Spleen (tissue), 11 donors: ENCODE results near the gene MPHOSPH10. TPM values are rescaled to one million over a fixed set of nuclear protein-coding genes. Genes with fewer than 3 reads are reported as not detected.
"Not testable (repeated sequence)": the region's sequence is repeated elsewhere in the genome, so short reads cannot be mapped to it uniquely, and the experiment has no call there.

Experiments
- DNase-seq: peaks from one replicate; pipeline ENCODE4 v3.0.0-alpha.2; 2020
- H3K27ac ChIP-seq, 8 donors: fragments of 200-600 bp; sonication (generic) in 7 of 8; 1 replicate in 4 of 8; 2 replicates in 4 of 8; pipeline versions ENCODE4 v1.5.0 to v1.8.0; 2016 to 2021; ENCODE audit warnings: inconsistent platforms in 4 of 8, mild to moderate bottlenecking in 4 of 8, moderate library complexity in 1 of 8
- H3K27me3 ChIP-seq, 7 donors: fragments of 200-600 bp; sonication (generic) in 6 of 7; replicated peaks in 1 of 7; 1 replicate in 4 of 7; 2 replicates in 3 of 7; pipeline versions ENCODE4 v1.5.0 to v1.8.0; 2016 to 2021; ENCODE audit warnings: inconsistent platforms in 3 of 7, mild to moderate bottlenecking in 1 of 7
- H3K36me3 ChIP-seq, 6 donors: fragments of 200-600 bp; sonication (generic) in 5 of 6; 1 replicate in 4 of 6; 2 replicates in 2 of 6; pipeline versions ENCODE4 v1.5.0 to v1.8.0; 2016 to 2021; ENCODE audit warnings: inconsistent platforms in 2 of 6
- H3K4me1 ChIP-seq, 6 donors: fragments of 200-600 bp; sonication (generic) in 5 of 6; 1 replicate in 3 of 6; 2 replicates in 3 of 6; pipeline versions ENCODE4 v1.5.0 to v1.8.0; 2016 to 2021; ENCODE audit warnings: inconsistent platforms in 3 of 6
- H3K4me3 ChIP-seq, 8 donors: fragments of 200-600 bp; sonication (generic) in 7 of 8; 1 replicate in 4 of 8; 2 replicates in 4 of 8; pipeline versions ENCODE4 v1.5.0 to v1.8.0; 2016 to 2021; ENCODE audit warnings: inconsistent platforms in 4 of 8, mild to moderate bottlenecking in 4 of 8, moderate library complexity in 2 of 8
- H3K9me3 ChIP-seq, 8 donors: fragments of 200-600 bp; sonication (generic) in 7 of 8; 1 replicate in 4 of 8; 2 replicates in 4 of 8; pipeline versions ENCODE4 v1.5.0 to v1.8.0; 2016 to 2021; ENCODE audit warnings: inconsistent platforms in 4 of 8
- POLR2A ChIP-seq, 3 donors: fragments of 450-650 bp; IDR thresholded peaks; one replicate each; pipeline ENCODE4 v1.5.1; 2017; ENCODE audit warnings: antibody characterized with exemption in 3 of 3, mild to moderate bottlenecking in 1 of 3
- POLR2AphosphoS5 ChIP-seq, 3 donors: sonication (generic); formaldehyde crosslinking; IDR thresholded peaks; one replicate each; pipeline ENCODE4 v1.5.1; 2017; ENCODE audit warnings: antibody characterized with exemption in 3 of 3
- WGBS, 5 donors: extraction: QIAGEN DNeasy Blood & Tissue Kit in 3 of 5; methylation state at CpG; one replicate each; pipeline versions ENCODE4 v1.1.5 to v1.1.7; 2013 to 2018; 5-methylcytosine and 5-hydroxymethylcytosine counted together
- intact Hi-C: fragments of 100-400 bp; cut with DNase I; formaldehyde crosslinking; loops from one replicate; pipeline ENCODE4 v1.15.0; 2023; ENCODE audit warnings: low total_unique reads
- polyA plus RNA-seq, 3 donors: library from polyadenylated mRNA; stranded (reverse); fragments of 200-250 nt; gene quantifications; one replicate each; pipeline ENCODE4 v1.2.1, GENCODE V29; 2013
- total RNA-seq, 7 donors: library from RNA; depleted of rRNA in 3 of 7; stranded (reverse); fragments of >200 nt in 3 of 7; fragmentation: NEBNext Ultra II Directional in 4 of 7; extraction: Animal tissue kit (Norgen Biotek cat#: 25700) in 4 of 7; gene quantifications; one replicate each; pipeline versions ENCODE4 v1.1.0 to v1.2.1, GENCODE V29; 2016 to 2021
- TF ChIP-seq, protein P1 (sequence below), 11 experiments: fragments of 200-600 bp in 7 of 11; fragments of 450-650 bp in 4 of 11; sonication (generic) in 4 of 11; IDR thresholded peaks in 8 of 11; conservative IDR thresholded peaks in 3 of 11; 1 replicate in 7 of 11; 2 replicates in 4 of 11; pipeline versions ENCODE4 v1.4.0 to v1.8.0; 2016 to 2021; ENCODE audit warnings: antibody characterized with exemption in 11 of 11, inconsistent platforms in 4 of 11, mild to moderate bottlenecking in 1 of 11
- donor health status: healthy with polysubstance abuse.
- donor health status: DM: no; HTN: no; CAD: no; lungs with moderate emphysema.
- donor health status: DM: no; HTN: no; CAD: no.
- donor health status: Bipolar disorder and iron deficiency.
- donor health status: healthy.
- donor health status: DM: no; HTN: no; CAD: no.
- donor health status: DM: yes; HTN: yes; CAD: no.

Gene MPHOSPH10
- total and polyA plus RNA-seq, 10 donors, result 20.3 to 35.2 (median 24.2) TPM

- 55 to 83% (median 75%) methylated on average over 3 of the region's 3 CpGs for WGBS, 5 donors
- Histone ChIP-seq H3K36me3 (no peaks in the 10 kb centered on the region), H3K9me3 (no peaks in the 10 kb centered on the region), H3K27me3 (no peaks in the 10 kb centered on the region), H3K27ac (no peak overlapping the region), H3K4me3 (no peak overlapping the region), H3K4me1 (no peaks in the 10 kb centered on the region)
- TF ChIP-seq POLR2AphosphoS5 (IDR thresholded peaks at IDR 0.05) (no peak), POLR2A (IDR thresholded peaks at IDR 0.05) (no peak)
- TF ChIP-seq, protein P1, sequence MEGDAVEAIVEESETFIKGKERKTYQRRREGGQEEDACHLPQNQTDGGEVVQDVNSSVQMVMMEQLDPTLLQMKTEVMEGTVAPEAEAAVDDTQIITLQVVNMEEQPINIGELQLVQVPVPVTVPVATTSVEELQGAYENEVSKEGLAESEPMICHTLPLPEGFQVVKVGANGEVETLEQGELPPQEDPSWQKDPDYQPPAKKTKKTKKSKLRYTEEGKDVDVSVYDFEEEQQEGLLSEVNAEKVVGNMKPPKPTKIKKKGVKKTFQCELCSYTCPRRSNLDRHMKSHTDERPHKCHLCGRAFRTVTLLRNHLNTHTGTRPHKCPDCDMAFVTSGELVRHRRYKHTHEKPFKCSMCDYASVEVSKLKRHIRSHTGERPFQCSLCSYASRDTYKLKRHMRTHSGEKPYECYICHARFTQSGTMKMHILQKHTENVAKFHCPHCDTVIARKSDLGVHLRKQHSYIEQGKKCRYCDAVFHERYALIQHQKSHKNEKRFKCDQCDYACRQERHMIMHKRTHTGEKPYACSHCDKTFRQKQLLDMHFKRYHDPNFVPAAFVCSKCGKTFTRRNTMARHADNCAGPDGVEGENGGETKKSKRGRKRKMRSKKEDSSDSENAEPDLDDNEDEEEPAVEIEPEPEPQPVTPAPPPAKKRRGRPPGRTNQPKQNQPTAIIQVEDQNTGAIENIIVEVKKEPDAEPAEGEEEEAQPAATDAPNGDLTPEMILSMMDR (IDR thresholded peaks at IDR 0.05 in 8 of 11, conservative IDR thresholded peaks at IDR 0.05 in 3 of 11), result no peak
- intact Hi-C loops, result no loop called here
- no peak for DNase-seq
These were observed 36.4 kb downstream of the MPHOSPH10 start for GRCh38 chr2:71166812-71167211.

- 45 to 80% (median 71%) methylated on average over 1 of the region's 1 CpG for WGBS, 5 donors
These were observed 42.7 kb downstream of the MPHOSPH10 start for GRCh38 chr2:71173096-71173495.

DNA sequence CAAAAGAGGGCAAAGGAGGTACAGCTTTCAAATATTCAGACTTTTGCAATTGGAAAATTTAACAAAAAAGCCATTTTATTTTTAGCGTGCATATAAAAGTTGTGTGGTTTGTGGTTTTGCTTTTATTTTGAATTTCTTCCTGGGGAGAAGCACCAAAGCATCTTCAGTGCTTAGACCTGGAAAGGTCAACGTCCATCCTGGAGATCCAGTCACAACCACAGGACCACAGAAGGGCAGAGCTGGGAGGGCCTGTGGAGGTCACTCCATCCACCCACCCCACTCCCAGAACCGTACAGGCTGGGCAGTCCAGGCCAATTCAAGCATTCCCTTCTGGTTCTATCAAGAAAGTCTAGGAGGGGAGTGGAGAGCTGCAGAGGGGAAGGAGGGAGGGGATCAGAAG, 43.8 kb downstream of the MPHOSPH10 start:
- H3K4me3 ChIP-seq, result no peak overlapping the region
- WGBS, 5 donors, result 33 to 45% (median 39%) methylated on average over 3 of the region's 3 CpGs

More at GRCh38 chr2:71173096-71173495, 42.7 kb downstream of the MPHOSPH10 start:
- H3K4me1 ChIP-seq, result no peaks in the 10 kb centered on the region
- no peak overlapping the region for H3K4me3 ChIP-seq
- intact Hi-C loops, result no loop called here
- TF ChIP-seq POLR2A (IDR thresholded peaks at IDR 0.05) (no peak), POLR2AphosphoS5 (IDR thresholded peaks at IDR 0.05) (no peak)
- TF ChIP-seq, protein P1 (IDR thresholded peaks at IDR 0.05 in 8 of 11, conservative IDR thresholded peaks at IDR 0.05 in 3 of 11), result no peak
- no peaks in the 10 kb centered on the region for H3K9me3 ChIP-seq
- H3K27ac ChIP-seq, result no peak overlapping the region
- H3K36me3 ChIP-seq, result no peaks in the 10 kb centered on the region
- DNase-seq, result no peak
- peaks cover 0 to 10% (median 0%) of the 10 kb centered on the region in 7 donors for H3K27me3 ChIP-seq

GRCh38 chr2:71178836-71179235, 48.4 kb downstream of the MPHOSPH10 start:
- 82 to 88% (median 84%) methylated on average over 8 of the region's 8 CpGs for WGBS, 5 donors

More for the DNA sequence above, 43.8 kb downstream of the MPHOSPH10 start:
- Histone ChIP-seq H3K4me1 (no peaks in the 10 kb centered on the region), H3K27ac (no peak overlapping the region), H3K9me3 (no peaks in the 10 kb centered on the region), H3K36me3 (no peaks in the 10 kb centered on the region), H3K27me3 (peaks cover 0 to 10% (median 0%) of the 10 kb centered on the region in 7 donors)
- no peak for DNase-seq
- intact Hi-C loops, result no loop called here
- TF ChIP-seq POLR2AphosphoS5 (IDR thresholded peaks at IDR 0.05), result no peak
- TF ChIP-seq, protein P1 (IDR thresholded peaks at IDR 0.05 in 8 of 11, conservative IDR thresholded peaks at IDR 0.05 in 3 of 11), result no peak

GRCh38 chr2:71181316-71181715, 50.9 kb downstream of the MPHOSPH10 start:
- no peak for DNase-seq
- H3K27ac ChIP-seq, result no peak overlapping the region
- TF ChIP-seq POLR2AphosphoS5 (IDR thresholded peaks at IDR 0.05) (no peak), POLR2A (IDR thresholded peaks at IDR 0.05) (no peak)
- TF ChIP-seq, protein P1 (IDR thresholded peaks at IDR 0.05 in 8 of 11, conservative IDR thresholded peaks at IDR 0.05 in 3 of 11), result no peak
- H3K36me3 ChIP-seq, result no peaks in the 10 kb centered on the region
- 78 to 87% (median 82%) methylated on average over 2 of the region's 2 CpGs for WGBS, 5 donors
- H3K4me1 ChIP-seq, result peaks cover 0 to 4% (median 0%) of the 10 kb centered on the region in 6 donors
- intact Hi-C loops, result no loop called here
- no peak overlapping the region for H3K4me3 ChIP-seq
- H3K9me3 ChIP-seq, result no peaks in the 10 kb centered on the region
- no peaks in the 10 kb centered on the region for H3K27me3 ChIP-seq

More at GRCh38 chr2:71178836-71179235, 48.4 kb downstream of the MPHOSPH10 start:
- H3K36me3 ChIP-seq, intact Hi-C loops, DNase-seq, H3K4me3 ChIP-seq, H3K27me3 ChIP-seq, H3K4me1 ChIP-seq, H3K27ac ChIP-seq, H3K9me3 ChIP-seq: not testable (repeated sequence)

- intact Hi-C loops, H3K4me3 ChIP-seq, H3K9me3 ChIP-seq, H3K4me1 ChIP-seq, H3K27ac ChIP-seq, H3K27me3 ChIP-seq, DNase-seq: not testable (repeated sequence)
- WGBS, 5 donors, result 7 to 11% (median 9%) methylated on average over 2 of the region's 5 CpGs
- H3K36me3 ChIP-seq, result peaks cover 0 to 13% (median 0%) of the 10 kb centered on the region in 6 donors
These were observed 53.1 kb downstream of the MPHOSPH10 start for GRCh38 chr2:71183306-71184115.
